ENCODE results near the gene GPHB5. TPM values are rescaled to one million over a fixed set of nuclear protein-coding genes. Genes with fewer than 3 reads are reported as not detected.

Gene GPHB5
- total and polyA plus RNA-seq, 2 experiments from 2014 or later, result not detected

DNA sequence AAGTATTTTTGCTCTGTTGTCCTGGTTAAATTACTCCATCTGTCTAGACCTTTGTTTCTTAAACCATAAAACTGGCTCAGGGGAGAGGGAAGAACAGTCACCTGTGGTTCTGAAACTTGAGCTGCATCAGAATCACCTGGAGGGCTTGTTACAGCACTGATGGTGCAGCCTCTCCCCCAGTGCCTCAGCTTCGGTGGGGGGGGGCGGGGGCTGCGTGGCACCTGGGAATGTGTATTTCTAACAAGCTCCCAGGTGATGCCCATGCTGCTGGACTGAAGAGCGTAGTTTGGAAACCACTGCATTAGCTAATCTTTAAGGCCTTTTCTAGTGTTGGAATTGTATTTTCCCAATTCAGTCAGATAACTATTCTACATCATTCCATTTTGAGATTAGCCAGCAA is 42.7 kb downstream of the GPHB5 start:
- Mint-ChIP-seq H3K4me3 (no peak overlapping the region), H3K4me1 (no peaks in the 10 kb centered on the region), H3K27ac (no peak overlapping the region), H3K36me3 (ENCODE audit: low read depth) (no peaks in the 10 kb centered on the region), H3K9me3 (no peaks in the 10 kb centered on the region), H3K27me3 (ENCODE audit: insufficient read depth, low read depth, poor library complexity) (no peaks in the 10 kb centered on the region)
- H3K27me3 ChIP-seq (ENCODE audit: insufficient read depth), result no peaks in the 10 kb centered on the region
- H3F3A ChIP-seq (replicated peaks; ENCODE audit: low read depth), result no peaks in the 10 kb centered on the region
- H3K4me1 ChIP-seq (ENCODE audit: insufficient read depth), result no peaks in the 10 kb centered on the region
- H3K4me3 ChIP-seq, result no peak overlapping the region
- peak; percentile 45; the same call in 2 of the 3 replicates for ATAC-seq
- H3K27ac ChIP-seq (ENCODE audit: low read depth), result no peak overlapping the region
- H3K4me2 ChIP-seq, result no peak overlapping the region
- H2AFZ ChIP-seq, result 0 out of 2 replicates have a peak overlapping the region, but pooled peaks have one; percentile 38
- TF ChIP-seq ZNF462 (CRISPR knock-in tag; IDR thresholded peaks at IDR 0.05), result no peak
- TF ChIP-seq ZNF114 (CRISPR knock-in tag; IDR thresholded peaks at IDR 0.05), result no peak
- TF ChIP-seq ZNF331 (CRISPR knock-in tag; IDR thresholded peaks at IDR 0.05; ENCODE audit: low read depth), result no peak
- TF ChIP-seq POLR2AphosphoS5 (IDR thresholded peaks at IDR 0.05; ENCODE audit: low read depth), result no peak
- TF ChIP-seq NANOG (IDR thresholded peaks at IDR 0.05; ENCODE audit: borderline replicate concordance), result no peak
- no peak for TF ChIP-seq EZH2 (IDR thresholded peaks at IDR 0.05; ENCODE audit: low read depth, unreplicated experiment)
- TF ChIP-seq ETS1 (IDR thresholded peaks at IDR 0.05), result no peak
- no peak for TF ChIP-seq STAT1 (IDR thresholded peaks at IDR 0.05; ENCODE audit: unreplicated experiment)
- TF ChIP-seq EZH2phosphoT487 (IDR thresholded peaks at IDR 0.05; ENCODE audit: unreplicated experiment), result no peak
- TF ChIP-seq JUNB (IDR thresholded peaks at IDR 0.05; ENCODE audit: unreplicated experiment), result no peak
- TF ChIP-seq CTCF (conservative IDR thresholded peaks at IDR 0.05; ENCODE audit: low read depth in 2 of 2), result no peak
- no peak for TF ChIP-seq CREB1 (CRISPR knock-in tag; IDR thresholded peaks at IDR 0.05; ENCODE audit: low read depth)
- TF ChIP-seq, protein P1, sequence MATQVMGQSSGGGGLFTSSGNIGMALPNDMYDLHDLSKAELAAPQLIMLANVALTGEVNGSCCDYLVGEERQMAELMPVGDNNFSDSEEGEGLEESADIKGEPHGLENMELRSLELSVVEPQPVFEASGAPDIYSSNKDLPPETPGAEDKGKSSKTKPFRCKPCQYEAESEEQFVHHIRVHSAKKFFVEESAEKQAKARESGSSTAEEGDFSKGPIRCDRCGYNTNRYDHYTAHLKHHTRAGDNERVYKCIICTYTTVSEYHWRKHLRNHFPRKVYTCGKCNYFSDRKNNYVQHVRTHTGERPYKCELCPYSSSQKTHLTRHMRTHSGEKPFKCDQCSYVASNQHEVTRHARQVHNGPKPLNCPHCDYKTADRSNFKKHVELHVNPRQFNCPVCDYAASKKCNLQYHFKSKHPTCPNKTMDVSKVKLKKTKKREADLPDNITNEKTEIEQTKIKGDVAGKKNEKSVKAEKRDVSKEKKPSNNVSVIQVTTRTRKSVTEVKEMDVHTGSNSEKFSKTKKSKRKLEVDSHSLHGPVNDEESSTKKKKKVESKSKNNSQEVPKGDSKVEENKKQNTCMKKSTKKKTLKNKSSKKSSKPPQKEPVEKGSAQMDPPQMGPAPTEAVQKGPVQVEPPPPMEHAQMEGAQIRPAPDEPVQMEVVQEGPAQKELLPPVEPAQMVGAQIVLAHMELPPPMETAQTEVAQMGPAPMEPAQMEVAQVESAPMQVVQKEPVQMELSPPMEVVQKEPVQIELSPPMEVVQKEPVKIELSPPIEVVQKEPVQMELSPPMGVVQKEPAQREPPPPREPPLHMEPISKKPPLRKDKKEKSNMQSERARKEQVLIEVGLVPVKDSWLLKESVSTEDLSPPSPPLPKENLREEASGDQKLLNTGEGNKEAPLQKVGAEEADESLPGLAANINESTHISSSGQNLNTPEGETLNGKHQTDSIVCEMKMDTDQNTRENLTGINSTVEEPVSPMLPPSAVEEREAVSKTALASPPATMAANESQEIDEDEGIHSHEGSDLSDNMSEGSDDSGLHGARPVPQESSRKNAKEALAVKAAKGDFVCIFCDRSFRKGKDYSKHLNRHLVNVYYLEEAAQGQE (IDR thresholded peaks at IDR 0.05; ENCODE audit: unreplicated experiment), result no peak
- H3K9me2 ChIP-seq (ENCODE audit: insufficient read depth), result 0 out of 2 replicates have a peak, but pooled peaks cover 2% of the 10 kb centered on the region
- no peaks in the 10 kb centered on the region for H3K36me3 ChIP-seq (ENCODE audit: insufficient read depth)
- H4K20me1 ChIP-seq (replicated peaks; ENCODE audit: insufficient read depth), result no peaks in the 10 kb centered on the region
- peak; percentile 14 for DNase-seq (ENCODE audit: low spot score)
- no peaks in the 10 kb centered on the region for H3K79me2 ChIP-seq (replicated peaks; ENCODE audit: insufficient read depth)

Data from GM23338 (cell line).